HEK293 (cell line): Measurements from ENCODE around the gene PRDM10.

Experiments
- ATF2 ChIP-seq: fragments of 450-650 bp; formaldehyde crosslinking; IDR thresholded peaks from 2 replicates; pipeline ENCODE4 v1.5.1; 2016; ENCODE audit warnings: missing biosample characterization, missing genetic modification characterization, low read depth
- GLIS1 ChIP-seq: fragments of 450-650 bp; formaldehyde crosslinking; IDR thresholded peaks from 2 replicates; pipeline ENCODE4 v1.5.1; 2016; ENCODE audit warnings: missing biosample characterization, missing genetic modification characterization
- KLF1 ChIP-seq: fragments of 450-650 bp; formaldehyde crosslinking; IDR thresholded peaks from 2 replicates; pipeline ENCODE4 v1.5.1; 2016; ENCODE audit warnings: missing biosample characterization, missing genetic modification characterization
- KLF10 ChIP-seq: fragments of 450-650 bp; IDR thresholded peaks from 2 replicates; pipeline ENCODE4 v1.5.1; 2018; ENCODE audit warnings: missing biosample characterization, mild to moderate bottlenecking, missing genetic modification characterization
- KLF7 ChIP-seq: fragments of 450-650 bp; formaldehyde crosslinking; IDR thresholded peaks from 2 replicates; pipeline ENCODE4 v1.5.1; 2016; ENCODE audit warnings: missing biosample characterization, missing genetic modification characterization, borderline replicate concordance
- MZF1 ChIP-seq: fragments of 450-650 bp; formaldehyde crosslinking; IDR thresholded peaks from 2 replicates; pipeline ENCODE4 v1.5.1; 2017; ENCODE audit warnings: missing biosample characterization, missing genetic modification characterization, borderline replicate concordance
- PBX3 ChIP-seq: sonication (generic); formaldehyde crosslinking; IDR thresholded peaks from 2 replicates; pipeline ENCODE4 v1.8.1; 2022; ENCODE audit warnings: mild to moderate bottlenecking, moderate library complexity, missing genetic modification reagents
- SALL2 ChIP-seq: fragments of 450-650 bp; formaldehyde crosslinking; IDR thresholded peaks from 2 replicates; pipeline ENCODE4 v1.5.0; 2017; ENCODE audit warnings: missing biosample characterization, mild to moderate bottlenecking, missing genetic modification characterization, borderline replicate concordance
- SP2 ChIP-seq: fragments of 450-650 bp; formaldehyde crosslinking; IDR thresholded peaks from 2 replicates; pipeline ENCODE4 v1.5.1; 2016; ENCODE audit warnings: missing biosample characterization, missing genetic modification characterization
- SP3 ChIP-seq: fragments of 450-650 bp; formaldehyde crosslinking; IDR thresholded peaks from 2 replicates; pipeline ENCODE4 v1.5.1; 2016; ENCODE audit warnings: missing biosample characterization, missing genetic modification characterization
- WT1 ChIP-seq: fragments of 450-650 bp; formaldehyde crosslinking; IDR thresholded peaks from 2 replicates; pipeline ENCODE4 v1.5.1; 2016; ENCODE audit warnings: missing biosample characterization, missing genetic modification characterization
- ZBTB44 ChIP-seq: fragments of 450-650 bp; IDR thresholded peaks from 2 replicates; pipeline ENCODE4 v1.5.1; 2018; ENCODE audit warnings: missing biosample characterization, mild to moderate bottlenecking, missing genetic modification characterization
- ZFP37 ChIP-seq: fragments of 450-650 bp; formaldehyde crosslinking; IDR thresholded peaks from 2 replicates; pipeline ENCODE4 v1.5.1; 2016; ENCODE audit warnings: missing biosample characterization, missing genetic modification characterization
- ZNF112 ChIP-seq: fragments of 450-650 bp; formaldehyde crosslinking; IDR thresholded peaks from 2 replicates; pipeline ENCODE4 v1.5.0; 2017; ENCODE audit warnings: missing biosample characterization, missing genetic modification characterization
- ZNF174 ChIP-seq: fragments of 450-650 bp; formaldehyde crosslinking; IDR thresholded peaks from 2 replicates; pipeline ENCODE4 v1.5.0; 2017; ENCODE audit warnings: missing biosample characterization, mild to moderate bottlenecking, missing genetic modification characterization
- ZNF184 ChIP-seq: fragments of 450-650 bp; IDR thresholded peaks from 2 replicates; pipeline ENCODE4 v1.5.1; 2018; ENCODE audit warnings: missing biosample characterization, mild to moderate bottlenecking, missing genetic modification characterization
- ZNF19 ChIP-seq: fragments of 450-650 bp; formaldehyde crosslinking; IDR thresholded peaks from 2 replicates; pipeline ENCODE4; 2016; ENCODE audit warnings: missing biosample characterization, missing genetic modification characterization, low read depth
- ZNF239 ChIP-seq: fragments of 450-650 bp; formaldehyde crosslinking; IDR thresholded peaks from 2 replicates; pipeline ENCODE4 v1.5.1; 2016; ENCODE audit warnings: missing biosample characterization, missing genetic modification characterization
- ZNF24 ChIP-seq: fragments of 450-650 bp; formaldehyde crosslinking; IDR thresholded peaks from 2 replicates; pipeline ENCODE4 v1.5.1; 2016; ENCODE audit warnings: missing biosample characterization, missing genetic modification characterization
- ZNF248 ChIP-seq: fragments of 450-650 bp; formaldehyde crosslinking; IDR thresholded peaks from 2 replicates; pipeline ENCODE4 v1.5.1; 2017; ENCODE audit warnings: missing biosample characterization, missing genetic modification characterization
- ZNF404 ChIP-seq: fragments of 450-650 bp; formaldehyde crosslinking; IDR thresholded peaks from 2 replicates; pipeline ENCODE4 v1.5.1; 2017; ENCODE audit warnings: missing biosample characterization, missing genetic modification characterization
- ZNF518A ChIP-seq: fragments of 450-650 bp; formaldehyde crosslinking; conservative IDR thresholded peaks from 2 replicates; pipeline ENCODE4 v1.5.1; 2016; ENCODE audit warnings: low read depth, missing biosample characterization, missing genetic modification characterization
- ZNF560 ChIP-seq: fragments of 450-650 bp; formaldehyde crosslinking; IDR thresholded peaks from 2 replicates; pipeline ENCODE4 v1.5.1; 2017; ENCODE audit warnings: missing biosample characterization, missing genetic modification characterization, borderline replicate concordance
- ZNF580 ChIP-seq: fragments of 450-650 bp; formaldehyde crosslinking; IDR thresholded peaks from 2 replicates; pipeline ENCODE4 v1.5.1; 2016; ENCODE audit warnings: missing biosample characterization, missing genetic modification characterization
- ZNF610 ChIP-seq: fragments of 450-650 bp; formaldehyde crosslinking; IDR thresholded peaks from 2 replicates; pipeline ENCODE4 v1.5.1; 2016; ENCODE audit warnings: missing biosample characterization, missing genetic modification characterization, borderline replicate concordance
- ZNF645 ChIP-seq: fragments of 450-650 bp; formaldehyde crosslinking; IDR thresholded peaks from 2 replicates; pipeline ENCODE4; 2016; ENCODE audit warnings: missing biosample characterization, missing genetic modification characterization
- ZNF785 ChIP-seq: fragments of 450-650 bp; formaldehyde crosslinking; IDR thresholded peaks from 2 replicates; pipeline ENCODE4 v1.5.1; 2016; ENCODE audit warnings: missing biosample characterization, missing genetic modification characterization

Gene PRDM10

GRCh38 chr11:130002846-130003716, 446 bp upstream of the PRDM10 start (continued):
- no peak for TF ChIP-seq ZNF112 (tag by site-specific recombination)
- no peak for TF ChIP-seq ZNF610 (tag by site-specific recombination)
- TF ChIP-seq SP3 (tag by site-specific recombination) = no peak; the same call in none of the 2 replicates
- TF ChIP-seq ZNF239 (tag by site-specific recombination) = no peak
- TF ChIP-seq MZF1 (tag by site-specific recombination) = no peak
- TF ChIP-seq KLF7 (tag by site-specific recombination) = no peak
- no peak for TF ChIP-seq ZNF19 (tag by site-specific recombination)
- TF ChIP-seq KLF1 (tag by site-specific recombination) = no peak
- no peak for TF ChIP-seq ZNF248 (tag by site-specific recombination)
- TF ChIP-seq ZNF580 (tag by site-specific recombination) = no peak
- no peak for TF ChIP-seq ZNF174 (tag by site-specific recombination)
- no peak for TF ChIP-seq ZFP37 (tag by site-specific recombination)
- TF ChIP-seq ZNF785 (tag by site-specific recombination) = no peak
- peak; percentile 91 for TF ChIP-seq WT1 (tag by site-specific recombination)
- TF ChIP-seq KLF10 = peak; percentile 98
- no peak for TF ChIP-seq ZNF404
- peak; percentile 80 for TF ChIP-seq SP2
- TF ChIP-seq ZNF24 = 0 out of 2 replicates have a peak, but pooled peaks have one; percentile 2
- TF ChIP-seq ZBTB44 (tag by site-specific recombination) = 0 out of 2 replicates have a peak, but pooled peaks have one; percentile 59
- TF ChIP-seq ZNF518A = no peak
- 0 out of 2 replicates have a peak, but pooled peaks have one; percentile 19 for TF ChIP-seq GLIS1 (tag by site-specific recombination)
- no peak for TF ChIP-seq ZNF184 (tag by site-specific recombination)
- TF ChIP-seq PBX3 (CRISPR knock-in tag) = no peak
- no peak for TF ChIP-seq ZNF560 (tag by site-specific recombination)
- no peak for TF ChIP-seq ATF2 (tag by site-specific recombination)
- no peak for TF ChIP-seq ZNF645
- TF ChIP-seq SALL2 = no peak
